K562 (cell line): Measurements from ENCODE around the gene ATP5F1C. TPM values are rescaled to one million over a fixed set of nuclear protein-coding genes. Genes with fewer than 3 reads are reported as not detected.

Experiments
- ATAC-seq: fragments of 200-7000 bp; cut with Tn5 transposase; 3 replicates; pipeline ENCODE4 v1.9.1; 2020; ENCODE audit warnings: moderate library complexity
- BruUV-seq: library from RNA; stranded (reverse); fragments of 400-500 nt; replicated peaks from 2 replicates; lab custom pipeline; 2021; lab: Mats Ljungman, UMichigan
- CTCF ChIA-PET: fragments of 300-600 bp; formaldehyde crosslinking; extraction: SDS; loops from one replicate; lab custom pipeline; 2021; ENCODE audit warnings: low intra/inter-chr PET ratio; lab: Yijun Ruan, JAX
- POLR2A ChIA-PET: fragments of 300-600, 350-650 bp; sonication (Branson Sonifier 250); formaldehyde crosslinking; extraction: SDS; loops from one replicate; lab custom pipeline; 2021; ENCODE audit warnings: antibody characterized with exemption, inconsistent platforms; lab: Yijun Ruan, JAX
- DNase-seq, 4 experiments: peaks; one replicate each; pipeline versions ENCODE4 v3.0.0 to v3.0.0-alpha.2; 2011 to 2018; ENCODE audit warnings: low spot score in 3 of 4, mixed read lengths in 3 of 4; ENCODE audit errors: extremely low read depth in 1 of 4
- FAIRE-seq: peaks from 2 replicates; lab custom pipeline; 2011; peaks lifted over from hg19 to GRCh38; lab: Jason Lieb, UNC
- H2AFZ ChIP-seq: 2 replicates; pipeline ENCODE4 v1.6.0; 2011; ENCODE audit warnings: low read depth, low read length, control low read depth, inconsistent platforms
- H3K27ac ChIP-seq: fragments of 200-600 bp; 3 replicates; pipeline ENCODE4 v1.8.0; 2011; ENCODE audit warnings: low read depth, mild to moderate bottlenecking, control low read depth, inconsistent platforms, low read length, moderate library complexity, mixed read lengths; ENCODE audit errors: extremely low read depth
- H3K27me3 ChIP-seq, 2 experiments: fragments of 300-600 bp in 1 of 2; 2 replicates in 1 of 2; 3 replicates in 1 of 2; pipeline versions ENCODE4 v1.6.0 to v1.8.0; 2011; ENCODE audit warnings: inconsistent platforms in 2 of 2, low read length in 2 of 2, mild to moderate bottlenecking in 1 of 2, mixed read lengths in 1 of 2, moderate library complexity in 1 of 2; ENCODE audit not compliant: control insufficient read depth in 2 of 2, insufficient read depth in 2 of 2
- H3K36me3 ChIP-seq: fragments of 300-600 bp; 3 replicates; pipeline ENCODE4 v1.8.0; 2011; ENCODE audit warnings: mild to moderate bottlenecking, low read length, inconsistent platforms; ENCODE audit not compliant: control insufficient read depth, insufficient read depth
- H3K4me1 ChIP-seq, 2 experiments: fragments of 200-600 bp in 1 of 2; replicated peaks in 1 of 2; 2 replicates in 1 of 2; 3 replicates in 1 of 2; pipeline versions ENCODE4 v1.5.1 to v1.8.0; 2011; ENCODE audit warnings: inconsistent platforms in 2 of 2, low read length in 2 of 2, mild to moderate bottlenecking in 1 of 2, mixed read lengths in 1 of 2, moderate library complexity in 1 of 2; ENCODE audit not compliant: control insufficient read depth in 2 of 2, insufficient read depth in 2 of 2
- H3K4me2 ChIP-seq: 2 replicates; pipeline ENCODE4 v1.6.1; 2011; ENCODE audit warnings: low read length, control low read depth, inconsistent platforms, mixed read lengths; ENCODE audit not compliant: insufficient read depth
- H3K4me3 ChIP-seq: fragments of 200-600 bp; sonication (generic), shearing (Covaris generic); 2 replicates; pipeline ENCODE4 v1.5.1; 2016; ENCODE audit warnings: control low read depth, inconsistent platforms
- H3K79me2 ChIP-seq: fragments of 200-600 bp; 3 replicates; pipeline ENCODE4 v1.8.0; 2011; ENCODE audit warnings: low read length, inconsistent platforms; ENCODE audit not compliant: control insufficient read depth, insufficient read depth
- H3K9ac ChIP-seq, 2 experiments: 2 replicates each; pipeline versions ENCODE4 v1.6.0 to v1.6.1; 2011; ENCODE audit warnings: low read depth in 2 of 2, low read length in 2 of 2, control low read depth in 1 of 2, inconsistent platforms in 1 of 2, mild to moderate bottlenecking in 1 of 2, mixed read lengths in 1 of 2; ENCODE audit not compliant: insufficient read depth in 1 of 2
- H3K9me1 ChIP-seq: one replicate; pipeline ENCODE4 v1.6.0; 2011; ENCODE audit warnings: inconsistent platforms, mild to moderate bottlenecking, low read length, moderate library complexity; ENCODE audit not compliant: control insufficient read depth, insufficient read depth
- H3K9me3 ChIP-seq: replicated peaks from 2 replicates; pipeline ENCODE4 v1.5.1; 2011; ENCODE audit warnings: low read depth, low read length, inconsistent platforms; ENCODE audit not compliant: control insufficient read depth, insufficient read depth
- H4K20me1 ChIP-seq: replicated peaks from 2 replicates; pipeline ENCODE4 v1.6.1; 2011; ENCODE audit warnings: low read length, inconsistent platforms, mixed read lengths; ENCODE audit not compliant: control insufficient read depth, insufficient read depth
- HEY1 ChIP-seq: fragments of 250-450 bp; sonication (Bioruptor Pico); IDR thresholded peaks from 2 replicates; pipeline ENCODE4 v1.5.0; 2020; ENCODE audit warnings: mild to moderate bottlenecking, moderate library complexity, borderline replicate concordance
- MEF2D ChIP-seq: conservative IDR thresholded peaks from 2 replicates; pipeline ENCODE4 v1.6.1; 2016; ENCODE audit warnings: low read depth, missing genetic modification characterization, missing compliant biosample characterization
- NCOA1 ChIP-seq: fragments of 450-650 bp; IDR thresholded peaks from 2 replicates; pipeline ENCODE4 v1.6.1; 2016; ENCODE audit warnings: low read depth
- POLR2G ChIP-seq: fragments of 200-400 bp; formaldehyde crosslinking; IDR thresholded peaks from 2 replicates; pipeline ENCODE4 v1.6.1; 2017; ENCODE audit warnings: low read depth, mild to moderate bottlenecking, antibody characterized with exemption, low read length, moderate library complexity
- TARDBP ChIP-seq: fragments of 450-650 bp; IDR thresholded peaks from 2 replicates; pipeline ENCODE4 v1.6.1; 2016
- ZNF133 ChIP-seq: fragments of 250-450 bp; sonication (Bioruptor Pico); IDR thresholded peaks from 2 replicates; pipeline ENCODE4 v1.4.0; 2020; ENCODE audit warnings: mild to moderate bottlenecking
- ZNF75A ChIP-seq: fragments of 450-650 bp; formaldehyde crosslinking; IDR thresholded peaks from 2 replicates; pipeline ENCODE4 v1.4.0; 2020; ENCODE audit warnings: mild to moderate bottlenecking
- WGBS: fragments of 100-300 bp; shearing (Covaris generic); methylation state at CpG from one replicate; pipeline ENCODE4 v1.1.6; 2016; ENCODE audit warnings: low coverage, mixed read lengths; ENCODE audit not compliant: insufficient coverage; ENCODE audit errors: missing lambda C conversion rate; 5-methylcytosine and 5-hydroxymethylcytosine counted together
- in situ Hi-C: fragments of 300-500 bp; cut with MboI; formaldehyde crosslinking; loops from 4 replicates; pipeline ENCODE4 v1.15.0; 2018; ENCODE audit warnings: inconsistent platforms, mixed read lengths
- intact Hi-C: fragments of 100-400 bp; cut with micrococcal nuclease; formaldehyde crosslinking; loops from 2 replicates; pipeline ENCODE4 v1.14.2; 2022
- polyA plus RNA-seq, 8 experiments: library from polyadenylated mRNA; depleted of rRNA in 4 of 8; stranded (reverse) in 5 of 8; unstranded in 3 of 8; fragments of >200 nt; fragmentation: Nextera tagmentation in 2 of 8; fragmentation: Illumina TruSeq in 1 of 8; extraction: Ambion mirVana in 2 of 8; extraction: Trizol in 1 of 8; gene quantifications; 2 replicates each; pipeline versions ENCODE4 v1.2.1 to v1.2.3, GENCODE V29; 2011 to 2014; ENCODE audit warnings: inconsistent platforms in 1 of 8, missing spikeins in 1 of 8
- total RNA-seq, 7 experiments: library from RNA; depleted of rRNA in 6 of 7; stranded (reverse); fragments of >200 nt in 6 of 7; fragmentation: Illumina TruSeq in 2 of 7; extraction: Trizol in 2 of 7; gene quantifications; 2 replicates each; pipeline versions ENCODE4 v1.2.1 to v1.2.3, GENCODE V29; 2011 to 2021; ENCODE audit warnings: low replicate concordance in 1 of 7
- TF ChIP-seq, protein P1 (sequence below), 2 experiments: fragments of 450-650 bp; IDR thresholded peaks; 2 replicates each; pipeline ENCODE4 v1.6.1; 2018; ENCODE audit warnings: mild to moderate bottlenecking in 2 of 2, low read depth in 1 of 2; ENCODE audit not compliant: partially characterized antibody in 2 of 2
- TF ChIP-seq, protein P2 (sequence below): fragments of 450-650 bp; IDR thresholded peaks from 2 replicates; pipeline ENCODE4 v1.6.1; 2018; ENCODE audit warnings: mild to moderate bottlenecking, low read depth; ENCODE audit not compliant: partially characterized antibody
- TF ChIP-seq, protein P3 (sequence below): fragments of 450-650 bp; IDR thresholded peaks from 2 replicates; pipeline ENCODE4 v1.6.1; 2016
- TF ChIP-seq, protein P4 (sequence below), 2 experiments: fragments of 450-650 bp in 1 of 2; IDR thresholded peaks; 2 replicates each; pipeline ENCODE4 v1.6.1; 2011 to 2017; ENCODE audit warnings: low read depth in 2 of 2, antibody characterized with exemption in 1 of 2, borderline replicate concordance in 1 of 2, low read length in 1 of 2, mild to moderate bottlenecking in 1 of 2, mixed read lengths in 1 of 2; ENCODE audit not compliant: control insufficient read depth in 1 of 2
- TF ChIP-seq, protein P5 (sequence below): fragments of 450-650 bp; IDR thresholded peaks from 2 replicates; pipeline ENCODE4 v1.6.1; 2016; ENCODE audit warnings: low read depth, mild to moderate bottlenecking, moderate library complexity

ATP5F1C gene
- total and polyA plus RNA-seq, 9 of the 15 experiments (the other 6 are each of a cell fraction or from before 2014, with no cell fraction given) = 389 to 1,475 (median 559) TPM

DNA sequence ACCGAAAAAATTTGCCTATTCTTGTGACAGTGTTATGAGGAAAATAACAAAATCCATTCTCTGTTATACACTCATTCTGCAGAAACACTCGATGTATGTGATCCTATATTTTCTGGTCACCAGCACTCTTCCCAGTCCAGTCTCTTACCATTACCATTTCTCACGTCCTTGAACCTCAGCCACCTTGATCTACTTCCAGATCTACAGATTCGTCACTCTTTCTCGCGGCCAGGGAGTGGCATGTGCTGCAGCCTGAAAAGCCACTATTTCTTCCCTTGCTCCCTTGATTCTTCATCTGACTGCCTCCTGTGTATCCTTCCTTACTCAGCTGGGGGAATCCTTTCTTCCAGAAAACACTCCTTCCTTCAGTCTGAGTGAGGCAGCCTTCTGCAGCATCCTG is 16.2 kb downstream of the ATP5F1C start:
- no peak for ATAC-seq
- Histone ChIP-seq H3K9ac (no peak overlapping the region), H3K9me3 (no peaks in the 10 kb centered on the region), H3K9me1 (no peaks in the 10 kb centered on the region), H3K79me2 (no peaks in the 10 kb centered on the region), H4K20me1 (0 out of 2 replicates have a peak, but pooled peaks cover 4% of the 10 kb centered on the region), H3K4me1 (no peaks in the 10 kb centered on the region), H3K27me3 (no peaks in the 10 kb centered on the region), H2AFZ (no peak overlapping the region), H3K27ac (no peak overlapping the region), H3K36me3 (peaks cover 79% of the 10 kb centered on the region), H3K4me2 (no peak overlapping the region), H3K4me3 (no peak overlapping the region)
- POLR2A ChIA-PET = no interaction called here
- DNase-seq = no peak
- no peak for FAIRE-seq
- BruUV-seq = no TSS peak
- intact Hi-C loops = no loop called here
- CTCF ChIA-PET = no interaction called here
- 90% methylated on average over 6 of the region's 6 CpGs for WGBS
- in situ Hi-C loops = no loop called here
- TF ChIP-seq NCOA1 (no peak), TARDBP (no peak), POLR2G (no peak), MEF2D (tag) (no peak), ZNF75A (no peak), HEY1 (no peak), ZNF133 (CRISPR knock-in tag) (no peak)
- TF ChIP-seq, protein P1, sequence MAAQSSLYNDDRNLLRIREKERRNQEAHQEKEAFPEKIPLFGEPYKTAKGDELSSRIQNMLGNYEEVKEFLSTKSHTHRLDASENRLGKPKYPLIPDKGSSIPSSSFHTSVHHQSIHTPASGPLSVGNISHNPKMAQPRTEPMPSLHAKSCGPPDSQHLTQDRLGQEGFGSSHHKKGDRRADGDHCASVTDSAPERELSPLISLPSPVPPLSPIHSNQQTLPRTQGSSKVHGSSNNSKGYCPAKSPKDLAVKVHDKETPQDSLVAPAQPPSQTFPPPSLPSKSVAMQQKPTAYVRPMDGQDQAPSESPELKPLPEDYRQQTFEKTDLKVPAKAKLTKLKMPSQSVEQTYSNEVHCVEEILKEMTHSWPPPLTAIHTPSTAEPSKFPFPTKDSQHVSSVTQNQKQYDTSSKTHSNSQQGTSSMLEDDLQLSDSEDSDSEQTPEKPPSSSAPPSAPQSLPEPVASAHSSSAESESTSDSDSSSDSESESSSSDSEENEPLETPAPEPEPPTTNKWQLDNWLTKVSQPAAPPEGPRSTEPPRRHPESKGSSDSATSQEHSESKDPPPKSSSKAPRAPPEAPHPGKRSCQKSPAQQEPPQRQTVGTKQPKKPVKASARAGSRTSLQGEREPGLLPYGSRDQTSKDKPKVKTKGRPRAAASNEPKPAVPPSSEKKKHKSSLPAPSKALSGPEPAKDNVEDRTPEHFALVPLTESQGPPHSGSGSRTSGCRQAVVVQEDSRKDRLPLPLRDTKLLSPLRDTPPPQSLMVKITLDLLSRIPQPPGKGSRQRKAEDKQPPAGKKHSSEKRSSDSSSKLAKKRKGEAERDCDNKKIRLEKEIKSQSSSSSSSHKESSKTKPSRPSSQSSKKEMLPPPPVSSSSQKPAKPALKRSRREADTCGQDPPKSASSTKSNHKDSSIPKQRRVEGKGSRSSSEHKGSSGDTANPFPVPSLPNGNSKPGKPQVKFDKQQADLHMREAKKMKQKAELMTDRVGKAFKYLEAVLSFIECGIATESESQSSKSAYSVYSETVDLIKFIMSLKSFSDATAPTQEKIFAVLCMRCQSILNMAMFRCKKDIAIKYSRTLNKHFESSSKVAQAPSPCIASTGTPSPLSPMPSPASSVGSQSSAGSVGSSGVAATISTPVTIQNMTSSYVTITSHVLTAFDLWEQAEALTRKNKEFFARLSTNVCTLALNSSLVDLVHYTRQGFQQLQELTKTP (IDR thresholded peaks at IDR 0.05; ENCODE audit: low read depth in 1 of 2, partially characterized antibody in 2 of 2) = no peak
- TF ChIP-seq, protein P2, sequence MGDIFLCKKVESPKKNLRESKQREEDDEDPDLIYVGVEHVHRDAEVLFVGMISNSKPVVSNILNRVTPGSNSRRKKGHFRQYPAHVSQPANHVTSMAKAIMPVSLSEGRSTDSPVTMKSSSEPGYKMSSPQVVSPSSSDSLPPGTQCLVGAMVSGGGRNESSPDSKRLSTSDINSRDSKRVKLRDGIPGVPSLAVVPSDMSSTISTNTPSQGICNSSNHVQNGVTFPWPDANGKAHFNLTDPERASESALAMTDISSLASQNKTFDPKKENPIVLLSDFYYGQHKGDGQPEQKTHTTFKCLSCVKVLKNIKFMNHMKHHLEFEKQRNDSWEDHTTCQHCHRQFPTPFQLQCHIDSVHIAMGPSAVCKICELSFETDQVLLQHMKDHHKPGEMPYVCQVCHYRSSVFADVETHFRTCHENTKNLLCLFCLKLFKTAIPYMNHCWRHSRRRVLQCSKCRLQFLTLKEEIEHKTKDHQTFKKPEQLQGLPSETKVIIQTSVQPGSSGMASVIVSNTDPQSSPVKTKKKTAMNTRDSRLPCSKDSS = no peak
- TF ChIP-seq, protein P3, sequence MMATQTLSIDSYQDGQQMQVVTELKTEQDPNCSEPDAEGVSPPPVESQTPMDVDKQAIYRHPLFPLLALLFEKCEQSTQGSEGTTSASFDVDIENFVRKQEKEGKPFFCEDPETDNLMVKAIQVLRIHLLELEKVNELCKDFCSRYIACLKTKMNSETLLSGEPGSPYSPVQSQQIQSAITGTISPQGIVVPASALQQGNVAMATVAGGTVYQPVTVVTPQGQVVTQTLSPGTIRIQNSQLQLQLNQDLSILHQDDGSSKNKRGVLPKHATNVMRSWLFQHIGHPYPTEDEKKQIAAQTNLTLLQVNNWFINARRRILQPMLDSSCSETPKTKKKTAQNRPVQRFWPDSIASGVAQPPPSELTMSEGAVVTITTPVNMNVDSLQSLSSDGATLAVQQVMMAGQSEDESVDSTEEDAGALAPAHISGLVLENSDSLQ = no peak
- TF ChIP-seq, protein P4, sequence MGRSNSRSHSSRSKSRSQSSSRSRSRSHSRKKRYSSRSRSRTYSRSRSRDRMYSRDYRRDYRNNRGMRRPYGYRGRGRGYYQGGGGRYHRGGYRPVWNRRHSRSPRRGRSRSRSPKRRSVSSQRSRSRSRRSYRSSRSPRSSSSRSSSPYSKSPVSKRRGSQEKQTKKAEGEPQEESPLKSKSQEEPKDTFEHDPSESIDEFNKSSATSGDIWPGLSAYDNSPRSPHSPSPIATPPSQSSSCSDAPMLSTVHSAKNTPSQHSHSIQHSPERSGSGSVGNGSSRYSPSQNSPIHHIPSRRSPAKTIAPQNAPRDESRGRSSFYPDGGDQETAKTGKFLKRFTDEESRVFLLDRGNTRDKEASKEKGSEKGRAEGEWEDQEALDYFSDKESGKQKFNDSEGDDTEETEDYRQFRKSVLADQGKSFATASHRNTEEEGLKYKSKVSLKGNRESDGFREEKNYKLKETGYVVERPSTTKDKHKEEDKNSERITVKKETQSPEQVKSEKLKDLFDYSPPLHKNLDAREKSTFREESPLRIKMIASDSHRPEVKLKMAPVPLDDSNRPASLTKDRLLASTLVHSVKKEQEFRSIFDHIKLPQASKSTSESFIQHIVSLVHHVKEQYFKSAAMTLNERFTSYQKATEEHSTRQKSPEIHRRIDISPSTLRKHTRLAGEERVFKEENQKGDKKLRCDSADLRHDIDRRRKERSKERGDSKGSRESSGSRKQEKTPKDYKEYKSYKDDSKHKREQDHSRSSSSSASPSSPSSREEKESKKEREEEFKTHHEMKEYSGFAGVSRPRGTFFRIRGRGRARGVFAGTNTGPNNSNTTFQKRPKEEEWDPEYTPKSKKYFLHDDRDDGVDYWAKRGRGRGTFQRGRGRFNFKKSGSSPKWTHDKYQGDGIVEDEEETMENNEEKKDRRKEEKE (IDR thresholded peaks at IDR 0.05; ENCODE audit: borderline replicate concordance in 1 of 2, control insufficient read depth in 1 of 2, low read depth in 2 of 2, low read length in 1 of 2) = no peak
- TF ChIP-seq, protein P5, sequence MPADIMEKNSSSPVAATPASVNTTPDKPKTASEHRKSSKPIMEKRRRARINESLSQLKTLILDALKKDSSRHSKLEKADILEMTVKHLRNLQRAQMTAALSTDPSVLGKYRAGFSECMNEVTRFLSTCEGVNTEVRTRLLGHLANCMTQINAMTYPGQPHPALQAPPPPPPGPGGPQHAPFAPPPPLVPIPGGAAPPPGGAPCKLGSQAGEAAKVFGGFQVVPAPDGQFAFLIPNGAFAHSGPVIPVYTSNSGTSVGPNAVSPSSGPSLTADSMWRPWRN = no peak
